Lung (tissue), 12 donors: ENCODE results near the gene HLA-DRB1. TPM values are rescaled to one million over a fixed set of nuclear protein-coding genes. Genes with fewer than 3 reads are reported as not detected.

ENCODE experiments used
- ATAC-seq: fragments of 200-7000 bp; cut with Tn5 transposase; one replicate; pipeline ENCODE4 v1.9.1; 2020; ENCODE audit warnings: moderate number of reproducible peaks; ENCODE audit not compliant: insufficient read depth, low FRiP score
- DNase-seq, 3 donors: peaks; one replicate each; pipeline ENCODE4 v3.0.0-alpha.2; 2013 to 2017
- H3K27ac ChIP-seq, 2 donors: one replicate each; pipeline ENCODE4 v1.5.1; 2013; ENCODE audit warnings: mild to moderate bottlenecking in 2 of 2, moderate library complexity in 2 of 2, control low read depth in 1 of 2, inconsistent platforms in 1 of 2, low read depth in 1 of 2, low read length in 1 of 2
- H3K27me3 ChIP-seq, 3 donors: one replicate each; pipeline ENCODE4 v1.5.1; 2013; ENCODE audit warnings: low read length in 2 of 3; ENCODE audit not compliant: control insufficient read depth in 3 of 3, insufficient read depth in 3 of 3
- H3K36me3 ChIP-seq, 4 donors: one replicate each; pipeline ENCODE4 v1.5.1; 2013; ENCODE audit warnings: low read length in 4 of 4, mild to moderate bottlenecking in 1 of 4, moderate library complexity in 1 of 4; ENCODE audit not compliant: control insufficient read depth in 4 of 4, insufficient read depth in 4 of 4
- H3K4me1 ChIP-seq, 5 donors: one replicate each; pipeline ENCODE4 v1.5.1; 2013; ENCODE audit warnings: low read length in 5 of 5, mild to moderate bottlenecking in 2 of 5, moderate library complexity in 1 of 5; ENCODE audit not compliant: control insufficient read depth in 5 of 5, insufficient read depth in 5 of 5
- H3K4me3 ChIP-seq: one replicate; pipeline ENCODE4 v1.5.1; 2013; ENCODE audit warnings: mild to moderate bottlenecking, control low read depth, moderate library complexity
- H3K9ac ChIP-seq, 2 donors: one replicate each; pipeline ENCODE4 v1.5.1; 2013; ENCODE audit warnings: low read length in 2 of 2, control low read depth in 1 of 2; ENCODE audit not compliant: insufficient read depth in 1 of 2
- H3K9me3 ChIP-seq, 4 donors: one replicate each; pipeline ENCODE4 v1.5.1; 2013; ENCODE audit warnings: low read length in 3 of 4, mild to moderate bottlenecking in 1 of 4, moderate library complexity in 1 of 4; ENCODE audit not compliant: control insufficient read depth in 4 of 4, insufficient read depth in 3 of 4
- WGBS, 2 donors: extraction: QIAGEN DNeasy Blood & Tissue Kit; methylation state at CpG; one replicate each; pipeline ENCODE4 v1.1.7; 2013; 5-methylcytosine and 5-hydroxymethylcytosine counted together
- polyA plus RNA-seq, 2 donors: library from polyadenylated mRNA; stranded (reverse); fragments of 200-250 nt; gene quantifications; one replicate each; pipeline ENCODE4 v1.2.1, GENCODE V29; 2013
- total RNA-seq, 2 donors: library from RNA; depleted of rRNA in 1 of 2; stranded (reverse); fragments of >200 nt in 1 of 2; gene quantifications; one replicate each; pipeline ENCODE4 v1.2.1, GENCODE V29; 2014 to 2021
- TF ChIP-seq, protein P1 (sequence below): IDR thresholded peaks from 2 replicates; pipeline ENCODE4 v1.5.1; 2012; ENCODE audit warnings: mild to moderate bottlenecking; ENCODE audit errors: control extremely low read depth, extremely low read depth
- donor health status: control.
- donor health status: control.
- donor health status: Bipolar disorder and iron deficiency.
- donor health status: healthy.
- donor health status: DM: yes; HTN: yes; CAD: no.

Gene HLA-DRB1
- total and polyA plus RNA-seq, 4 donors = 87.1 to 479 (median 416) TPM

DNA sequence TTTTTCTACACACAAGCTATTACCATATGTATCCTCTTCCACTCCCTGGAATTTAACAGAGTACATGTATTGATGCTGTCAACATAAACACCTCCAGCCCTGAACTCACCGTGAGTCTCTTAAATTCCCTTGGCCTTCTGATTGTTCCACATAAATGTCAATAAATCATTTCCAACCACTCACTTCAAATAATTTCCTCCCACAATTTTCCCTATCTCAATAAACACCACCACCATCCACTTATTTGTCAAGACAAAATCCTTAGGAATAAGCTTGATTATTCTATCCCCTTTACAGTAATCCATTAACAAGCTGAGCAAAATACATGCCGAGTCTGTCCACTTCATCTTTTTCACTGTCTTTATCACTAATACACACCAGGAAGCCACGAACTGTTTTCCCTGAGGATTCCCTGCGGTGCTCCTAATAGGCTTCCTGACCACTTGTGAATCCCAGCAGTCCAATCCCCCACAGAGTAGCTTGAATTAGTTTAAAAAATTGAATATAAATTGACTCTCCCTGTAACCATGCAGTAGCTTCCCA lies 19.2 kb downstream of the HLA-DRB1 start:
- Histone ChIP-seq H3K9me3 (no peaks in the 10 kb centered on the region), H3K4me3 (no peak overlapping the region), H3K27ac (no peak overlapping the region), H3K4me1 (no peaks in the 10 kb centered on the region), H3K27me3 (peaks cover 0 to 2% (median 0%) of the 10 kb centered on the region in 3 donors), H3K36me3 (no peaks in the 10 kb centered on the region), H3K9ac (no peak overlapping the region)
- TF ChIP-seq, protein P1, sequence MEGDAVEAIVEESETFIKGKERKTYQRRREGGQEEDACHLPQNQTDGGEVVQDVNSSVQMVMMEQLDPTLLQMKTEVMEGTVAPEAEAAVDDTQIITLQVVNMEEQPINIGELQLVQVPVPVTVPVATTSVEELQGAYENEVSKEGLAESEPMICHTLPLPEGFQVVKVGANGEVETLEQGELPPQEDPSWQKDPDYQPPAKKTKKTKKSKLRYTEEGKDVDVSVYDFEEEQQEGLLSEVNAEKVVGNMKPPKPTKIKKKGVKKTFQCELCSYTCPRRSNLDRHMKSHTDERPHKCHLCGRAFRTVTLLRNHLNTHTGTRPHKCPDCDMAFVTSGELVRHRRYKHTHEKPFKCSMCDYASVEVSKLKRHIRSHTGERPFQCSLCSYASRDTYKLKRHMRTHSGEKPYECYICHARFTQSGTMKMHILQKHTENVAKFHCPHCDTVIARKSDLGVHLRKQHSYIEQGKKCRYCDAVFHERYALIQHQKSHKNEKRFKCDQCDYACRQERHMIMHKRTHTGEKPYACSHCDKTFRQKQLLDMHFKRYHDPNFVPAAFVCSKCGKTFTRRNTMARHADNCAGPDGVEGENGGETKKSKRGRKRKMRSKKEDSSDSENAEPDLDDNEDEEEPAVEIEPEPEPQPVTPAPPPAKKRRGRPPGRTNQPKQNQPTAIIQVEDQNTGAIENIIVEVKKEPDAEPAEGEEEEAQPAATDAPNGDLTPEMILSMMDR = no peak
- no peak for DNase-seq
- no peak for ATAC-seq
- 30 to 39% methylated on average over 2 to 4 of the region's 4 CpGs for WGBS, 2 donors

DNA sequence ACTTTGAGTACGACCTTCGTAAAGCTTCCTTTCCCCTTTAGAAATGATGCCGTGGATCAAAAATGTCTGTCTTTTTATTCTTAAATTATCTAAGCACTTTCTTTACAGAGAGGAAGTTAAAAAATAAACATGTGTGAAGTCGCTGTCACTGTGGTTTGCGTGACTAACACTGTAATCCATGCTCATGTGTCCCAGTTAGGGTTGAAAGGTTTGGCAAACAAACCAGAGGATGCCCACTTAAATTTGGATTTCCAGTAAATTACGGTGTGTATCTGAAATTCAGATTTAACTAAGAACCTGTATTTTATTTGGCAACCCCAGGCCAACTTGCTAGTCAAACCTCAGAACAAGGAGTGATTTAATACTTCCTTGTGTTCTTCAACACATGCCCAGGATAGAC lies 21.1 kb downstream of the HLA-DRB1 start:
- no peaks in the 10 kb centered on the region for H3K9me3 ChIP-seq
- no peaks in the 10 kb centered on the region for H3K27me3 ChIP-seq
- TF ChIP-seq, protein P1 = no peak
- H3K4me3 ChIP-seq = no peak overlapping the region
- DNase-seq (no peak), ATAC-seq (no peak)
- H3K36me3 ChIP-seq = no peaks in the 10 kb centered on the region
- no peak overlapping the region for H3K27ac ChIP-seq
- no peaks in the 10 kb centered on the region for H3K4me1 ChIP-seq
- H3K9ac ChIP-seq = no peak overlapping the region
- WGBS, 2 donors = 0 to 21% methylated on average over 5 to 6 of the region's 6 CpGs

DNA sequence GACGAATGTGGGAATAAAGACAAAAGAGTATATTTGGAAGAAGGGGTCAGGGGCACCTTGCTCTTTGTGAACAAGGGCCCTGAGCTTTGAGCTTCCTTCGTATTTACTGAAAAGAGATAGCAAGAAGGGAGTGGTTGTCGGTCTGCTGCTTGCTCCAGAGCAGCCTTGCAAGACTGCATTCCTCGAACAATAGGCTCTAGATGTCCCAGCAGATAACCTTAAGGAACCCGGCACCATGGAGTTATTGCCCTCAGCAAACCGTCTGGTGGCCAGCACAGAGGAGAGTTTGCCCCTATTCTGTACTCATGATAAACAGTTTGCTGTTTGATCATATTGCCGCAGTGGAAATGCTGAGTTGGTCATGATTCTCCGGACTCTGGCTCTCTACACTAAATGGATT lies 22.7 kb downstream of the HLA-DRB1 start:
- Histone ChIP-seq H3K4me1 (no peaks in the 10 kb centered on the region), H3K27me3 (no peaks in the 10 kb centered on the region), H3K27ac (no peak overlapping the region), H3K9ac (no peak overlapping the region), H3K36me3 (no peaks in the 10 kb centered on the region), H3K9me3 (no peaks in the 10 kb centered on the region), H3K4me3 (no peak overlapping the region)
- ATAC-seq (no peak), DNase-seq (no peak)
- TF ChIP-seq, protein P1 = no peak
- 49 to 61% methylated on average over 4 to 8 of the region's 8 CpGs for WGBS, 2 donors

DNA sequence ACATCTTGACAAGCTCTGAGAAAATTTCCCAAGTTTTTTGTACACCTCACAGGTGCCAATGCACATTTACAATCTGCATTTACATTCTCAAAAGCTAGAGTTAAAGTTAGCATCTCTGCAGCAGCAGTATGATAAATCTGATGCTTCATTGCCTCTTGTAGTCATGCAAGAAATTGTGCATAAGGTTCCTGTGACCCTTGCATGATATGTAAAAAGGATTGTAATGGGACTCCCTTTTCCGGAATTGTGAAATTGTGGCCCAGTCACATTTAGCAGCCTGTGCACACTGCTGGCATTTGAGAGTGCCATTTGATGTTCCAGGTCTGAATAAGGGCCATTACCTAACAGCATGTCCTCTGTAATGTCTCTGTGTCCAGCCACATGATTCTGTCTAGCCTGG lies 24.1 kb downstream of the HLA-DRB1 start:
- no peak overlapping the region for H3K9ac ChIP-seq
- no peak overlapping the region for H3K27ac ChIP-seq
- 85% methylated on average over 1 of the region's 1 CpG; no CpG with 5 or more reads in 1 of the 2 donors for WGBS, 2 donors
- no peak overlapping the region for H3K4me3 ChIP-seq
- DNase-seq (no peak), ATAC-seq (no peak)
- H3K36me3 ChIP-seq = no peaks in the 10 kb centered on the region
- H3K9me3 ChIP-seq = no peaks in the 10 kb centered on the region
- no peaks in the 10 kb centered on the region for H3K27me3 ChIP-seq
- no peaks in the 10 kb centered on the region for H3K4me1 ChIP-seq
- TF ChIP-seq, protein P1 = no peak
